GM10266 (cell line): Measurements from ENCODE around the gene SLC39A11.
"Not testable (repeated sequence)": the region's sequence is repeated elsewhere in the genome, so short reads cannot be mapped to it uniquely, and the experiment has no call there.

ENCODE experiments used
- DNase-seq: peaks from one replicate; pipeline ENCODE4 v3.0.0; 2012; ENCODE audit errors: extremely low spot score
- CTCF ChIP-seq: IDR thresholded peaks from 2 replicates; pipeline ENCODE4 v1.5.1; 2012; ENCODE audit warnings: mild to moderate bottlenecking, low read depth; ENCODE audit not compliant: control insufficient read depth, insufficient read depth; ENCODE audit errors: missing control alignments

The SLC39A11 gene

DNA sequence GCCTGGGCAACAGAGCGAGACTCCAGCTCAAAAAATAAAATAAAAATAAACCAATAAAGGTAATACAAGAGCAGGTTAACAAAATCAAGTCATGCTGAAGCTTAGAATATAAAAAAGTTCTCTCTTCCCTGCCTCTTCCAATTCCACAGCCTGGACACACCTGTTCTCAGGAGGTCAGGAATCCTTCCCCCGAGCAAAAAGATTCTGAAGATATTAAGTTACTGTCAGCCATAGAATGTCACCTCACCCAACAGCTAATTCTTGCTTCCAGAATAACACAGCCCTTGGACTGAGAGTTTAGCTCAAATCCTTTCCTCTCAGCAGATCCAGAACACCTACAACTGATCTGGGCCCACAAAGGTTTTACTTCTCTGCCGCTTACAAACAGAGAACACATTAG, 27.1 kb downstream of the SLC39A11 start:
- TF ChIP-seq CTCF: no peak
- DNase-seq: no peak

- no peak for TF ChIP-seq CTCF
- DNase-seq: no peak
Observed at GRCh38 chr17:73064084-73064938, 28.2 kb downstream of the SLC39A11 start.

DNA sequence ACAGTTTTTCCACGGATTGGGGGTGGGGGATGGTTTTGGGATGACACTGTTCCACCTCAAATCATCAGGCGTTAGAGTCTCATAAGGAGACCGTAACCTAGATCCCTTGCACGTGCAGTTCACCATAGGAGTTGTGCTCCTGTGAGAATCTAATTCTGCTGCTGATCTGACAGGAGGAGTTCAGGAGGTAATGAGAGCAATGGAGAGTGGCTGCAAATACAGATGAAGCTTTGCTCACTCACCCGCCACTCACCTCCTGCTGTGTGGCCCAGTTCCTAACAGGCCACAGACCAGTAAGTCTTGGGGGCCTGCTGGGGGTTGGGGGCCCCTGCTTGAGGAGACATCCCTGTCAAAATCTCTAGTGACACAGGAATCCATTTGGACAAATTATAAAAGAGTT, 29.8 kb downstream of the SLC39A11 start:
- DNase-seq: no peak
- no peak for TF ChIP-seq CTCF

- no peak for DNase-seq
- TF ChIP-seq CTCF: no peak
Observed at GRCh38 chr17:73061161-73061560, 31.3 kb downstream of the SLC39A11 start.

GRCh38 chr17:73060721-73061120, 31.8 kb downstream of the SLC39A11 start:
- TF ChIP-seq CTCF: no peak
- no peak for DNase-seq

- DNase-seq: not testable (repeated sequence)
Observed at GRCh38 chr17:73059713-73060112, 32.8 kb downstream of the SLC39A11 start.

- TF ChIP-seq CTCF: no peak
- DNase-seq: no peak
Observed at GRCh38 chr17:73058022-73058421, 34.5 kb downstream of the SLC39A11 start.
